ENCODE results near the gene USP2. TPM values are rescaled to one million over a fixed set of nuclear protein-coding genes. Genes with fewer than 3 reads are reported as not detected.

The USP2 gene
- total and polyA plus RNA-seq, 2 donors (not counting 1 experiment from before 2014, with no cell fraction given), result 0.66 to 2.3 TPM

DNA sequence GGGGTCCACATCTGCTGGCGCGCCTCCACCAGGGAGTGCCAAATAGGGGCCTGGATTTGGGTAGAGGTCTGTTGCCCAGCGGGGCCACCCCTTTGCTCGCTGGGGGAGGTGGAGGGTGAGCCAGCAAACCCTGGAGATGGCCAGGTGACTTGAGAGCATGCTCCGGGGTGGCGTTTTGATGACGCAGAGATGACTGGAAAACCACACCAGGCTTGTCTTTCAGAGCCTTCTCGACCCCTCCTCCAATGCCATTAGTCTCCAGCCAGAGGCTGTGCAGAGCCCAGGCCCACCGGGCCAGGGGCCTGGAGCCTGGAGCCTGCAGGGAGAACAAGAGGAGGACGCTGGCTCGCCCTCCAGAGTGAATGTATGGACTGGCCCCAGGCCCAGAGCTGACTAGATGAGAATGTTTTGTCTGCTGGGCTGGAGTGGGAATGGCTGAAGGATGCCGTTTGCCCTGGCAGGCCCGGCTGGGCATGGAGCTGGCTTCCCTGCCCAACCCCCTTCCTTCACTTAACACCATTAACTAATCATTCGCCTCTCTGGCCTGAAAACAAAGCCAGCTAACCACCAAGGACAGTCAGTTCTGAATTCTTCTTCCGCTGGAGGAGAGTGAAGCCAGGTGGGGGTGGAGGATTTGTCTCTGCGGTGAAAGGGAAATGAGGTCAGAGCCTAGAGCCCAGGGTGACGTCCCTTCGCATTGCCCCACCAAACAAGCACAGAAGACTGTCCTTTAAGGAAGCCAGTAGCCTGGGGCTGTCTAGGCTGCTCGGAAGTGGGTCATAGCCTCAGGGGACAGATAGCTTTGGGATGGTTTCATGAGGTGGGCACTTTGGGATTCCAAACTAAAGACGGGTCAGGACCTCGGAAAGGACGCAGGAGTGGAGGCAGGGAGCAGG is 63.0 kb downstream of the USP2 start:
- Histone ChIP-seq H3K4me2 (ENCODE audit: extremely low read depth, insufficient read depth, low read length) (no peak overlapping the region), H3K36me3 (ENCODE audit: control insufficient read depth, insufficient read depth, low read length) (no peaks in the 10 kb centered on the region), H3K4me1 (ENCODE audit: control insufficient read depth, extremely low read depth, insufficient read depth, low read length) (peaks cover 27% of the 10 kb centered on the region), H3K79me2 (ENCODE audit: control insufficient read depth, insufficient read depth, low read length) (no peaks in the 10 kb centered on the region), H2AFZ (ENCODE audit: low read length) (peak overlapping the region; percentile 13), H3K27ac (ENCODE audit: insufficient read depth, low read length) (peak overlapping the region; percentile 7), H4K20me1 (ENCODE audit: control insufficient read depth, extremely low read depth, insufficient read depth, low read length) (no peaks in the 10 kb centered on the region), H3K4me3 (replicated peaks in 1 of 4; ENCODE audit: control extremely low read depth in 1 of 4, insufficient read depth in 1 of 4, low read depth in 3 of 4, low read length in 4 of 4) (no peak overlapping the region), H3K9me3 (ENCODE audit: control insufficient read depth, insufficient read depth, low read depth, low read length) (no peaks in the 10 kb centered on the region), H3K9ac (ENCODE audit: insufficient read depth, low read length) (no peak overlapping the region), H3K27me3 (ENCODE audit: control insufficient read depth, insufficient read depth, low read length) (peaks cover 8% of the 10 kb centered on the region)
- DNase-seq (ENCODE audit: low read depth in 2 of 2), result peak; percentile 62 to 81
- TF ChIP-seq, protein P1, sequence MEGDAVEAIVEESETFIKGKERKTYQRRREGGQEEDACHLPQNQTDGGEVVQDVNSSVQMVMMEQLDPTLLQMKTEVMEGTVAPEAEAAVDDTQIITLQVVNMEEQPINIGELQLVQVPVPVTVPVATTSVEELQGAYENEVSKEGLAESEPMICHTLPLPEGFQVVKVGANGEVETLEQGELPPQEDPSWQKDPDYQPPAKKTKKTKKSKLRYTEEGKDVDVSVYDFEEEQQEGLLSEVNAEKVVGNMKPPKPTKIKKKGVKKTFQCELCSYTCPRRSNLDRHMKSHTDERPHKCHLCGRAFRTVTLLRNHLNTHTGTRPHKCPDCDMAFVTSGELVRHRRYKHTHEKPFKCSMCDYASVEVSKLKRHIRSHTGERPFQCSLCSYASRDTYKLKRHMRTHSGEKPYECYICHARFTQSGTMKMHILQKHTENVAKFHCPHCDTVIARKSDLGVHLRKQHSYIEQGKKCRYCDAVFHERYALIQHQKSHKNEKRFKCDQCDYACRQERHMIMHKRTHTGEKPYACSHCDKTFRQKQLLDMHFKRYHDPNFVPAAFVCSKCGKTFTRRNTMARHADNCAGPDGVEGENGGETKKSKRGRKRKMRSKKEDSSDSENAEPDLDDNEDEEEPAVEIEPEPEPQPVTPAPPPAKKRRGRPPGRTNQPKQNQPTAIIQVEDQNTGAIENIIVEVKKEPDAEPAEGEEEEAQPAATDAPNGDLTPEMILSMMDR (conservative IDR thresholded peaks at IDR 0.05 in 1 of 2, IDR thresholded peaks at IDR 0.05 in 1 of 2; ENCODE audit: low read depth in 1 of 2, low read length in 2 of 2), result no peak
- TF ChIP-seq EZH2 (IDR thresholded peaks at IDR 0.05; ENCODE audit: low read length, missing control alignments), result no peak

DNA sequence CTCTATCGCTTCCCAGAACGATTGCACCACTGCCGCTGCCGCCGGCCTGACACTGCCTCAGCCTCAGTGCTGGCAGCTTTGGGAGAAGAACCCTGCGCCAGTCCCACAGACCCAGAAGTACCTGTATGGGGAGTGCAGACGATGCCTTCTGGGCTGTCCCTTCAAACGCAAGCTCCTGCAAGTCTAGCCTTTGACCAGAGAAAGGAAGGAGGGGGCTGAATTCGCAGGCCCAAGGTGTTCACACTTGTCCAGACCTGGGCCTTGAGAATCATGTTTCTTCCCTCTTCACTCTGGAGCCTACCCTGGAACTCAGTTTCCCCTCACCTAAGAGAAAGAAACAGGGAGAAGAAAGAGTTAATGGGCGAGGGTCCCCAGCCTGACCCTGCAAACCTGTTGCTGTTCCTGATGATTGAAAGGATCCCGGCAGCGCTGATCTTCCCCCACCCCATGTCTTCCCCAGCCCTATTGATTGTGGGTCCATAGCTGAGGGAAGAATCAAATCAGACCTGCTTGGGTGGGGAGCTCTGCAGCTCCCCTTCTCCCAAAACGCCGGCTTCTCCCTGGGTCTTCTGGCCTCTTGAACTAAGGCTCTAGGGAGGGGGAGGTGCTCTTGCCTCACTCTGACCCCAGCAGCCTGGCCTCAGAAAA is 63.8 kb downstream of the USP2 start:
- Histone ChIP-seq H3K36me3 (ENCODE audit: control insufficient read depth, insufficient read depth, low read length) (no peaks in the 10 kb centered on the region), H3K4me1 (ENCODE audit: control insufficient read depth, extremely low read depth, insufficient read depth, low read length) (peaks cover 27% of the 10 kb centered on the region), H4K20me1 (ENCODE audit: control insufficient read depth, extremely low read depth, insufficient read depth, low read length) (no peaks in the 10 kb centered on the region), H3K9me3 (ENCODE audit: control insufficient read depth, insufficient read depth, low read depth, low read length) (no peaks in the 10 kb centered on the region), H3K79me2 (ENCODE audit: control insufficient read depth, insufficient read depth, low read length) (no peaks in the 10 kb centered on the region), H3K4me3 (replicated peaks in 1 of 4; ENCODE audit: control extremely low read depth in 1 of 4, insufficient read depth in 1 of 4, low read depth in 3 of 4, low read length in 4 of 4) (no peak overlapping the region), H3K27me3 (ENCODE audit: control insufficient read depth, insufficient read depth, low read length) (peaks cover 8% of the 10 kb centered on the region), H3K4me2 (ENCODE audit: extremely low read depth, insufficient read depth, low read length) (peak overlapping the region; percentile 30), H3K27ac (ENCODE audit: insufficient read depth, low read length) (no peak overlapping the region), H2AFZ (ENCODE audit: low read length) (no peak overlapping the region), H3K9ac (ENCODE audit: insufficient read depth, low read length) (no peak overlapping the region)
- TF ChIP-seq, protein P1 (conservative IDR thresholded peaks at IDR 0.05 in 1 of 2, IDR thresholded peaks at IDR 0.05 in 1 of 2; ENCODE audit: low read depth in 1 of 2, low read length in 2 of 2), result no peak
- no peak for TF ChIP-seq EZH2 (IDR thresholded peaks at IDR 0.05; ENCODE audit: low read length, missing control alignments)
- peak in 1 of 2 donors; percentile 27 for DNase-seq (ENCODE audit: low read depth in 2 of 2)
